ENCODE measurements around the gene ZNF576.
"Not testable (repeated sequence)": the region's sequence is repeated elsewhere in the genome, so short reads cannot be mapped to it uniquely, and the experiment has no call there.

ZNF576 gene

DNA sequence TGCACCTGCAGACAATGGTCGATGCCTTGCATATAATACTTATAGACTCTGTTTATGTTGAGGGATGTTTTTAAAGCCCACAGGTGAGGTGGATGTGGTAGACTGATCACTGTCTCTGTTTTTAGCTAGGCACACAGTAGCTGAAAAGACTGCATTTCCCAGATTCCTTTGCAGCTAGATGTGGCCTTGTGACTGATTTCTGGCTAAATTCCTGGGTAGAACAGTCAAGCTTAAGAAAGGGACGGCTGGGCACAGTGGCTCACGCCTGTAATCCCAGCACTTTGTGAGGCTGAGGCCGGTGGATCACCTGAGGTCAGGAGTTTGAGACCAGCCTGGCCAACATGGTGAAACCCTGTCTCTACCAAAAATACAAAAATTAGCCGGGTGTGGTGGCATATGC is 3.9 kb downstream of the ZNF576 start:
- not testable (repeated sequence) for DNase-seq

DNA sequence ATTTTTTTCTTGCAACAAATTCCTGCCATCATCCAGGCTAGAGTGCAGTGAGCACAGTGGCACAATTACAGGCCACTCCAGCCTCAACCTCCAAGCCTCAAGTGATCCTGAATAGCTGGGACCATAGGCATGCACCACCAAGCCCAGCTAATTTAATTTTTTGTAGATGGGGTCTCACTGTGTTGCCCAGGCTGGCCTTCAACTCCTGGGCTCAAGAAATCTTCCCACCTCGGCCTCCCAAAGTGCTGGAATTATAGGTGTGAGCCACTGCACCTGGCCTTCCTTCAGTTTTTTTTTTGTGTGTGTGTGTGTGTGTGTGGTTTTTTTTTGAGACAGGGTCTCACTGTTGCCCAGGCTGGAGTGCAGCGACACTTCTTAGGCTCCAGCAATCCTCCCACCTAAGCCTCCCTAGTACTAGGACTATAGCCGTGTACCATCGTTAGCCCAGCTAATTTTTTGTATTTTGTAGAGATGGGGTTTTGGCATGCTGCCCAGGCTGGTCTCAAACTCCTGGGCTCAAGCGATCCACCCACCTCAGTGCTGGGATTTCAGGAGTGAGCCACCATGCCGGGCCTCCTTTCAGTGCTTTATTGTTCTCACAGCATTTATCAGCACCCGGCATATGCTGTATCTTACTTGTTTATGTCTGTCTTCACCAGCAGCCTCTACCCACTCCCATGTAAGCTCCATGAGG is 9.6 kb downstream of the ZNF576 start:
- no peak for DNase-seq

DNA sequence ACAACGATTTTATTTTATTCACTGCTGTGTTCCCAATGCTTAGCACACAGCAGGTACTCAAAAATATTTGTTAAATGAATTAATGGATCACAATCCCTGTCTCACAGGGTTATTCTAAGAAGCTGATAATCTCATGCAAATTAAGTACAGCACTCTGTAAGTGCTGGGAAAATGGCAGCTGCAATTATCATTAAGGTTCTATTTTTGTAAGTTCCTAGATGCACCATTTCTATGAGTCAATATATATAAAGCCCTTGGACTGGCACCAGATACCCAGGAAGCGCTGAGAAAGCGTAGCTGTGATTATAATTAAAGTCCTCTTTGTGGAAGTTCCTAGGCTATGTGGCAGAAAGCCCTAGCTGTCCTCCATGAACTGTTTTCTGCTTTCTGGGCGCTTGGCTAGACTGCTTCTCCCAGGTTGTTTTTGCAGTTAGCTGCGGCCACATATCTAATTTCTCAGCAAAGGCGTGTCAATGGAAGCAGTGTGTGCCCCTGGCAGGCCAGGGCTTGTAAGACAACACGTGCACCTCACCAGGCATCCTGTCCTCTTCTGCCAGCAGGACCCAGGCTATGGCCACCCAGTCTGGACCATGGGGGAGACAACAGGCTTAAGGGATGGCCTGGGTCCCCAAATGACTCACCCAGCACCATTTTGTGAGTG is 10.3 kb downstream of the ZNF576 start:
- no peak for DNase-seq

DNA sequence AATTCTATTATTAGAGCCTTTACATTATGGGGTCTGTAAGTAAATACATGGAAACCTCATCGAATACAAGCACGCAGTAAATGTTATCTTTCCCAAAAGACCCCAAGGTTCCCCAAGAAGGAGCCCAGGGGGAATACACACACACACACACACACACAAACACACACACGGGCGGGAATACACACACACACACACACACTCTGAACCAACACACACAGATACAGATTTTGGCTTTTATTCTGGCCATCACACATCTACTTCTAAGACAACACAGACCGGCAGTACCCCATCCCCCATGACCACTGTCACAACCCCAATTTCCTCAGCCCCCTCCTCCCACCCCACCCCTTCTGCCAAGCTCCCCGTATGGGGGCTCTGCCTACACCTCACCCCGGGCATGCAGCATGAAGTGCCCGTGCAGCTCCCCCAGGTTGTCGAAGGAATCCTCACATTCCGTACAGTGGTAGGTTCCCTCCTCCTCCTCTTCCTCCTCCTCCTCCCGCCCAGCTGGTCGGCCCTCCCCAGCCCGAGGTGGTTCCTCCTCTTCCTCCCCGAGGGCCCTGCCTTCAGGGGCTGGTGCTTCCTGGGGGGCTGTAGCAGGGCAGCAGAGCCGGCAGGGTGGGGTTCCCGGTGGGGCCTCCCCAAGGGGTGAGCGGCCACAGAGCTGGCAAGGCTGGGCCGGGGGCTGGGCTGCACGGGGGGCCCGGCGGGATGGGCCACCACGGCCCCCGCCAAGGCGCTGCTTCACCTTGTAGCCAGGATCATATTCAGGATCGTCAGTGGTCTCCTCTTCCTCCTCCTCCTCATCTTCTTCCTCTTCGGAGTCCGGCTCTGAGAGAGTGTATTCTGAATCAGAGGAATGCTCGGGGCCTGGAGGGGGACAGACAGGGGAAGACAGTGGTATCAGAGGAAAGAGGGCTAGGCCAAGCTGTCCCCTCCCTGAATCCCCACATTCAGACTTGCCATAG is 11.1 kb downstream of the ZNF576 start:
- DNase-seq: no peak

DNA sequence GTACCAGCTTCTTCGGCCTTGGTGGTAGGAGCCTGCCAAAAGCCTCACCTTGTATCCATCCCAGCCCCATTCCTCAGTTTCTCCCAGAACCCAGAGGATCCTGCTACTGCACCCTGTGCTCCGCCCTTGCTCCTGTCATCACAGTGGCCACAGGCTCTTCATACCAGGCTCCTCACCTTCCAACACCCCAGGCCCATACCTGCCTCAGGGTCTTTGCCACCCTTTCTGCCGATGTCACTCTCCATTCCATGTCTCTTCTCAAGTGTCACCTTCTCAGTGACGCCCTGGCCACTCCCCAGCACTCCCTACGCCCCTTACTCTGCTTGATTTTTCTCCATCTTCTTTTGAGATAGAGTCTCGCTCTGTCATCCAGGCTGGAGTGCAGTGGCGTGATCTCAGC is 13.5 kb downstream of the ZNF576 start:
- DNase-seq: no peak

DNA sequence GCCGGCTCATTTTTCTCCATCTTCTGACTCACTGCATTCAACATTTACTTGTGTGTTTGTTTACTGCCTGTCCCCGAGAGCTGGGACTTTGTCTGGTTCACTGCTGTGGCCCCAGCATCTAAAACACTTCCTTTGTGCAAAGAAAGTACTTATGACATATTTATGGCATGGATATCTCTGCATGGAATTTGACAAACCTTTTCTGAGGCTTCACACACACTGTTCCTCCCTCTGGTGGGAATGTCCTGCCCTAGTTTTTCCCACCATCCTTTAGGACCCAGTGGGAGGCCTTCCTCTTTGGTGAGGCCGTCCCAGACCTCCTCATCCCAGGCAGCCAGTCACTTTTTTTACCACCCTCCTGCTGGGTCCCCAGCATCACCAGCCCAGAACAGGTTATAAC is 14.1 kb downstream of the ZNF576 start:
- DNase-seq: no peak

DNA sequence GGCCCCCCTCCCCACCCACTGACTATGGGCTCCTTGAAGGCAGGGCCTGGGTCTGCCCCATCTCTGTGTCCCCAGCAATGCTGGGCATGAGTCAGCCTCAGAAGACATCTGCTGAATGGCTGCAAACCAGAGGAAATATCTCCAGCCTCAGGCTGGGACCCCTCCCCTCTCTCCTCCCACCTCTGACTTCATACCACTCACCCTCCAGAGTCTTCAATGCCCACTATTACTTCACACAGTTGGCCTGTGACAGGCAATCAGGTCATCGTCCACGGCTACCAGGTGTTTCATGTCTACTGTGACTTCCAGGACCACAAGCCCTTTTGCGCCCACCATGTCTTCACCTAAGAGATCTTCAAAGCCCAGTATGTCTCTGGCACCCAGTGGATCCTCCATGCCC is 15.4 kb downstream of the ZNF576 start, which contains the start of gene SRRM5:
SRRM5 (plus strand) TSS at position 301 of the 400 bp plus-strand sequence; CDS start at position 335, 34 bp downstream.
- DNase-seq: no peak

DNA sequence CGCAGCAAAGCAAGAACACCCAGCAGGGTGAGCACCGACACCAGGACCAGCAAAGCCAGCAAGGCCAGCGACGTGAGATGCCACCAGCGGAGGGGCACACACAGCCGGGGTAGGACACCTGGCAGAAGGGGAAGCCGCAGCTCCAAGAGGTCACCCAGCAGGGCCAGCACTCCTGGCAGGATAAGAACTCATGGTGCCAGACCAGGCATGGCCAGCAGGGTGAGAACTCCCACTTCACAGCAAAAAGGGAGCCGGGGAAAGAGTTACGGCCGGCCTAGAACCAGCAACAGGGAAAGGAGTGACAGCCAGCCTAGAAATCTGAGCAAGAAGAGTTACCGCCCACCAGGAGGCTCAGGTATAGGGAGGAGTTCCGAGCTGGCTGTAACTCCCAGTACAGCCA is 16.0 kb downstream of the ZNF576 start:
- DNase-seq: no peak

DNA sequence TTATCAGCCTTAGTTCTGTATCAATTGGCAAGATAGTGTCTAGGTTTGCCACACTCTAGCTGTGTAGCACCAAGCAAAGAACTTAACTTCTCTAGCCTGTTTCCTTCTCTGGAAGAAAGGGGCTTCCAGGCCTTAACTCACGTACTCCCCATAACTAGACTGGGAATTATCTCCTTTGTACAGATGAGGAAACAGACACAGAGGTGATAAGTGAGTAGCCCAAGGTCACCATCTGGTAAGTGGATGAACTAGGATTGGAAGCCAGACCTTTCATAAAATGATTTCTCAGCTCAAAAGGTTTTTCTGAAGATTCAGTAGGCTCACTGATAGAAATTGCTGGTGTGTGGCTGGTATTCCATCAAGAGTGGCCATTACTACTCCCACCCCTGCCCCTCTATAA is 19.9 kb downstream of the ZNF576 start:
- DNase-seq: no peak

DNA sequence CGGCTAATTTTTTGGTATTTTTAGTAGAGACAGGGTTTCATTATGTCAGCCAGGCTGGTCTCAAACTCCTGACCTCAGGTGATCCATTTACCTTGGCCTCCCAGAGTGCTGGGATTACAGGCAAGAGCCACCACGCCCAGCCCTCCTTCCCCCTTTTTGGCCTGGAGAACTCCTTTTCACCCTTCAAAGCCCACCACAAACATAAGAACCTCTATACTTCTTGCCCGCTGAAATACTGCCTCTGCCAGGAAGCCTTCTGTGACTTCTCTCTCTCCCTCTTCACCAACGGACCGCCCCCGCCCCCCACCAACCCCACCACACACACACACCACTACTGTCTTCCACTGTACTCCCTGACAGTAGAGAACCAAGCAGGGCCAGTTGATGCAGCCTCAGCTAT is 20.6 kb downstream of the ZNF576 start:
- DNase-seq: no peak

DNA sequence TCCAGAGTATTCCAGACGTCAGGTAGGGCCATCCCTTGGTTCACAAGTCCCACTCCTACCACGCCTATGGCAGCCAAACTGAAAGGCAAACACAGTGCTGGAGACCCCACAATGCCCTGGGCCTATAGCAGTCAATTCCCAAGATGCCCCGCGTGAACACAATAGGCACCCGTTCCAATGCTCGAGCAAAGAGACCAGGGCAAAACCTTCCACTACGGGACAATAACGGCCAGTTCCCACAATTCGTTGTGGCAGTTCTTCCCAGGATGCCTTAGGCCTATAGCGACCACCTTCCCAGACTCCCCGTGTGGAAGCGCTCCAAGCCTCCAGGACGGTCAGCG is 22.5 kb downstream of the ZNF576 start:
- DNase-seq: no peak

DNA sequence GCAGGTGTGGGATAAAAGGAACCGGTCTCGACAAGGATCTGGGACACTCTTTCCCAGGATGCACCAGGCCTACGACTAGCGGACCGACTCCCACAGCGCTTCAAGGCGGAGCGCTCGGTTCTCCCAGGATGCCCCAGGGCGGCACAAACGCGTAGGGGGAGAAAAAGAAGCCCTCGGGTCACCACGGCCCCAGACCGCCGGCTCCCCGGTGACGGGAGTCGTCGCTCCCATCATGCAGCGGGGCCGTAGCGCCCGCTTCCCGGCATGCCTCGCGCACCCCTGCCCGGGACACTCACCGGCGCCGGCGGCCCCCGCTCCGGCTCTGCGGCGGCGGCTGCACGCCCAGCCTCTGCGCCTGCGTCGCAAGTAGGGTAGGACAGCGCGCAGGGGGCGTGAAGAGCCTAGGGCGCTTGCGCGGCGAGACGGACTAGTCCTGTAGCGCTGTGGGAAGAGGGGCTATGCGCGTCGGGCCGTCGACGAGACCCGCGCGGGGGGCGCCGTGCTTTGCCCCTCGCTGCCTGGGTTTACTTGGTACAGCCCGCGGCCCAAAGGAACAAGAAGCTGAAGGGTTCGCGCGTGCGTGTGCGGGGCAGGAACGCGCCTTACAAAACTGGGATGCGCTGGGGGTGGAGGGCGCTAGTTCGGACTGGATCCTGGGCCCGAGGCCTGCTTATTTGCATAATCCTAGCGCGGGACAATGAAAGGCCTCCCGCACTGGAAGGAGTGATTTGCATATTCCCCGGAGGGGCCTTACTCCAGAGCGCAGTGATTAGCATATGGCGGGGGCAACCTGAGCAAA is 23.1 kb downstream of the ZNF576 start, which contains the start of gene ZNF428:
ZNF428 (minus strand) TSS at position 368 of the 799 bp plus-strand sequence. CDS start 5,325 bp downstream, outside the sequence.
- peak; percentile 96 for DNase-seq

DNA sequence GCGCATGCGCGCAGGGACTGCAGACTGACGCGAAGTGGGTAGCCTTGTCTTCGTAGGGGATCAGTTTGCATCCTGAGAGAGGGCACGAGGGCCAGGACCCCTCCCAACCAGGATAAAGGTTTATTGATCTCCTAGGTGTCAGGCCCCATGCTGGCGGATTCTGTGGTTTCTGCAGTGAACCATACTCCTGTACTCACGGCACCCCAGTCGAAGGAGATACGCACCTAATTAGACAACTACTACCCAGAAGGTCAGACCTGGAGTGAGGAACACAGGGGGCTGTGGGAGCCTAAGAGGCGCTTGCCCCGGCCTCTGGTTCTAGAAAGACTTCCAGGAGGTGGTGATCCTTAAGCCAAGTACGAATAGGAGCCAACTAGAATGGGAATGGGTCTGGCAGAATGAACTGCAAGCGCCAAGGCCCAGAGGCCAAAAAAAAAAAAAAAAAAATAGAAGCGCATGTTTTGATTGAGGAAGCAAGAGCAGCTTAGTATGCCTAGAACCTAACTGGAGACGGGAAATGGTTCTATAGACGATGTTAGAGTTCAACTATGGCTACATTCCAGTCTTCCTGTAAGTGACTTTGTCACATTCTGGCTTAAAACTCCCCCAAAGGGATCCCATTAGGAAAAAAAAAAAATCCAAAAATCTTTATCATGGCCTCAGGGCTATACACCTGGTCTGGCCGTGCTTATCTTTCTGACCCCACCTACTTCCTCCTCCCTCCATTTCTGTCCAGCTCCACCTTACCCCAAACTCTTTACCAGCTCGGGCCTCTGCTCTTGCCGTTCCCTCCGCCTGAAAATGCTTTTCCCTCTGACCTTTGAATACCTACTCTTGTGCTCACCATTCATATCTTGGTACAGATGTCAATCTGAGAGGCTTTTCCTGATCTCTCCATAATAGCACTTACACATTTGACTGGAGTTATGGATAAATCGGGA is 23.9 kb downstream of the ZNF576 start:
- peak; percentile 94 for DNase-seq

DNA sequence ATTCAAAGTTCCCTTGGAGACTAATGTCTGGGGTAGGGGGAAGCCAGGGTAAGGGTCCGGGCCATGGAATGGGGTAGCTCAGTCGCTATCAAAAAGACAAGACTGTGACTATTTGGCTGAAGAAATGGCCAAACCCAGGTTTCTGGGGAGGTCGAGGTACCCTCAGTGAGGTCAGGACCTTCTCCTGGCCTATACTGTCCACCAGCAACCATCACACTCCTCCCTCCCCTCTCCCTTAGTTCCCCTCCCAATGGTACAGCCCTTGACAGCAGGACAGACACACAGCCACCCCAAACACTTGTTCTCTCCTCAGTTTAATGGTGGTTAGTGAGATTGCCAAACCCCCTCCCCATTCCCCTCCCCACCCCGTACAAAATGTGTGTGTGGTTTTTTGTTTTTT is 25.7 kb downstream of the ZNF576 start:
- no peak for DNase-seq

DNA sequence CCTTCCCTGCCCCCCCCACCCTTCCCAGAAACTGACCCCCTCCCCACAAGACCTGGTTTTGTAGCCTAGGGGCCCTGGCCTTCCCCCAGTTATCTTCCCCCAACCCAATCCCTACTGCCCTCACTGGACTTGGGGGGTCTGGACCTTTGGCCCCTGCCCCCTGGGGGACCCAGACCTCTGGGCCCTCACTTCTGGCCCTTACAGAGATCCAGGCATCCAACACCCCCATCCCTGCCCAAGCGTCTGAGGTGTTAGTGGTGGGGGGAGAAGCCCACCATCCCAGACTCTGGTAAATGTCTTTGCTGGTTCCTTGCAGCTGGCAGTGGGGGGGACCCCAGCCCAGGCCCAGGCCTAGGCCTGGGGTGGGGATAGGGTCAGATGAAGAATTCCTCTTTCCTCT is 26.6 kb downstream of the ZNF576 start:
- DNase-seq: no peak

DNA sequence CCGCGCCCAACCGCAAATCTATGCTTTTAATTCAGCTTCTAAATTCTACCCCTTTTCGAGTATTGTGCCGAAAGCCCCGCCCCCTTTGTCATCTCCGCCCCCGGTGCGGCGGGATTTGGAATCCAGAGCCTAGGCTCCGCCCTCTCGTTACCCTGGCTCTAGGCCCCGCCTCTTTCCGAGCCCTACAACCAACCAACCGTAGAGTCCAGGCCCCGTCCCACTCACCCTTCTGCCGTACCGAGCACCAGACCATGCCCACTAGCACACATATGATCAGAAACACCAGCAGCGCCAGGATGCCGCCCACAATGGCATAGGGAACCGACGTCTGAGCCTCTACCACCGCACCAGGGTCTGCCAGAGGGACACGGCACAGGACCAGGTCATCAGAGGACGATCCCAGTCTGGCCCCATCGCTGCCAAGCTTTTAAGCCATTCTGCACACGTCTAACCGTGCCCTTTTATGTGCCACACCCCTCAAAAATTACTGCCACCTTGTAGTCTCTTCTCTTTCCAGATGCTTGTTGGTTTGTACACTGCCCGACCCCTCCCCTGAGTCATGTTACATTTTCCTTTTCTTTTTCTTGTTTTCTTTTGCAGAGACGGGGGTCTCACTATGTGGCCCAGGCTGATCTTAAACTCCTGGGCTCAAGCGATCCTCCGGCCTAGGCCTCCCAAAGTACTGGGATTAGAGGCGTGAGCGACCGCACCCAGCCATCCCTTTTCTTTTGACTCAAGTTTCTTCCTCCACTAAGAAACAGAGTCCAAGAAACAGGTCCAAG is 27.7 kb downstream of the ZNF576 start:
- DNase-seq: no peak

DNA sequence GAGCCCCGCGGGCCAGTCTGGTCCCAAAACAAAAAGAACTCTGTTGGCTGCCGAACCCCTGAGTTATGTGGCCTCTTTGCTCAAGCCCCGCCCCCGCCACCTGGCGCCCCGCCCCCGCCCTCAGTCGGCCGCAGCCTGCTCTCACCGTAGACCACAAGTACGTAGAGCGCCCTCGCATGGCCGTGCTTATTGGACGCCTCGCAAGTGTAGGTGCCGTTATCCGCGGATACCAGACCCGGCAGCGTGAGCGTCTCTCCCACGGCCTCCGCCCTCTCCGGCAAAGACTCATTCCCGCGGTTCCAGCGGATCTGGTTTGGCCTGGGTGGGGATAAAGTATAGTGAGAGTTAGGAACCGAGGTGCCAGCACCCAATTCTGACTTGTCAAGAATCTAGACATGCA is 28.5 kb downstream of the ZNF576 start:
- DNase-seq: peak; percentile 95

DNA sequence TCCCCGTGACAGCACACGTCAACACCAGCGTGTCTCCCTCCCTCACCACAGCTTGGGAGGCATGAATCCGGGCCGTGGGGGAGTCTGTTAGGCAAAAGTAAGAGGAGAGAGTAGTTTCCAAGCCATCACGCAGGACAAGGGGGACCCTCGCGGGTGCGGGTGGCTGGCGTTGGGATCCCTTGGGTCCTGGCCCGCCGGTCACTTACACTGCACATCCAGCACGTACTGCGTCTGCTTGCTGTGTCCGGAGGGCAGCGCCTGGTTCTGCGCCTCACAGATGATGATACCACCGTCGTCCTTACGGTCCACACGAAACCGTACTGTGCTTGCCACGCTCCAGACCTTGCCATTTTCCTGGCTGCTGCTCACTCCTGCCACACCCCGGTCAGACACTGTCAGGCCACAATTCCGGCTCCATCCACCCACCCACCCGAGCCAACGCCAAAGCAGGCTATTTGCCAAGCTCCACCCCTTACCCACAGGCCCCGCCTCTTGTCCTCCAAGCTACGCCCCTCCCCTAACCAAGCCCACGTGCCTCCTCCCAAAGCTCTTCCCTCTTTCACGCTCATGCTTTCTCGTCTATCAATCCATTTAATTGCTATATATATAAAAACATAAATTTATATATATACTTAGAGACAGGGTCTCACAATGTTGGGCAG is 29.7 kb downstream of the ZNF576 start:
- DNase-seq: no peak

DNA sequence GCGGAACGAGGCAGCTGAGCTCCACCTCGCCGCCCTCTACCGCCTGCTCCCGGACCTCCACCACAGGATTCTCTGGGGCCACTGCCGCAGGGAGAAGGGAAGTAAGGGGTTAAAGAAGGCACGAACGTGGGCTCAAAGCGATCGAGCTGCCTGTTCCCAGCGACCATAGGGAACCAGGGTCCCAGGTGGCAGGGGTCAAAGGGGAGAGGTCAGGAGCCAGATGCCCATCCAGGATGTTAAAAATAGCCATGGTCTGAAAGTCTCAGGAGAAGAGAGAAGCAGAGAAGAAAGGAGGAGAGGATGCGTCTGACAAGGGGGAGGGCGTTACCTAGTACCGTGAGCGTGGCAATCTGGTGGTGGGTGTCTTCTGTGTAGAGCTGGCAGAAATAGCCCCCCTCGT is 30.4 kb downstream of the ZNF576 start:
- no peak for DNase-seq

Data from activated effector memory CD4-positive, alpha-beta T cell treated with anti-CD3 and anti-CD28 coated beads, Interleukin-2, amount 50 U/mL, for 16 hours (primary cell).